ENCODE results near the gene NRG2.

NRG2 gene

GRCh38 chr5:139946440-139946839 lies 96.7 kb downstream of the NRG2 start:
- DNase-seq (ENCODE audit: low spot score), result no peak

DNA sequence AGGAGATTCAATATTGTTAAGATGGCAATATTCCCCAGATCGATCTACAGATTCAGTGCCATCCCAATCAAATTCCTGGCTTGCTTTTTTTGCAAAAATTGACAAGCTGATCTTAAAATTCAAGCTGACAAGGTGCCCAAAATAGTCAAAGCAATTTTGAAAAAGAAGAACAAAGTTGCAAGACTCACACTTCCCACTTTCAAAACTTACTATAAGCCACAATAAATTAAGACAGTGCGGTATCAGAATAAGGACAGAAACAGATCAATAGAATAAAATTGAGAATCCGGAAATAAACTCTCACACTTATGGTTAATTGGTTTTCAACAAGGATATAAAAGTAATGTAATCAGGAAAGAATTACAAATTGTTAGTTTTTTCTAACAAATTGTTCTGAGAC lies 97.1 kb downstream of the NRG2 start:
- DNase-seq (ENCODE audit: low spot score), result no peak

DNA sequence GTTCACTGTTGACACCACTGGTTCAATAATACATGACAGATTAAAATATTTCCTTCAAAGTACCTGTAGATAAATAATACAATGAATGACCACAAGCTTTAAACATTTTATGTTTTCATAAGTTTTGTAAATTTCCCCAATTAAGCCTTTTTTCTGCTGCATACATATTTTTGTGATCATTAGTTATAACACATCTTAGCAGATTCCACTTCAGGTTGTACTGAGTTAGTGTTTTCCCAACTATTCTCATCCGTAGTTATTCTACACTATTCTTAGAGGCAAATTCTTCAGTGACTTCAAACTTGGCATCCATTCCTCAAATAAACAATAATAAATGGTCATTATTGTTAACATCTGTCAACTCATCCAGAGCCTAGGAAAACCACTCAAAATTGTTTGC lies 100.9 kb downstream of the NRG2 start:
- no peak for DNase-seq (ENCODE audit: low spot score)

DNA sequence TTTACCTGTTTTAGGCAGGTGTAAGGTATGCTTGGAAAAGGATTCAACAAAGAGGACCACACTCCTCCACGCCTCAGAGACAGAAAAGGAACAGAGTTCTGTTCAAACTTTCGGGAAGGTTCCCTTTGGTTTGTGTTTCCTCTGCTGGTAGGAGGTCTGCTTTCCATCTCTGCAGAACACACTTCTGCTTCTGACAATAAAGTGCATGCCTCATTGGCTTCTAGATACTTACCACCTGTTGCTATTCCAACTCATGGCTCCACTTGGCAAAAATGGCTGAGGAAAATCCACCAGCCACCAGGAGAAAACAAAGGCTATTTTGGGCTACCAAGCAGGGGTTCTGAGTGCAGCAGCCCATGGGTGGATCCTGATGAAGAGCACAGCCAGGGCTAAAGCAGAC lies 112.7 kb downstream of the NRG2 start:
- DNase-seq (ENCODE audit: low spot score), result no peak

DNA sequence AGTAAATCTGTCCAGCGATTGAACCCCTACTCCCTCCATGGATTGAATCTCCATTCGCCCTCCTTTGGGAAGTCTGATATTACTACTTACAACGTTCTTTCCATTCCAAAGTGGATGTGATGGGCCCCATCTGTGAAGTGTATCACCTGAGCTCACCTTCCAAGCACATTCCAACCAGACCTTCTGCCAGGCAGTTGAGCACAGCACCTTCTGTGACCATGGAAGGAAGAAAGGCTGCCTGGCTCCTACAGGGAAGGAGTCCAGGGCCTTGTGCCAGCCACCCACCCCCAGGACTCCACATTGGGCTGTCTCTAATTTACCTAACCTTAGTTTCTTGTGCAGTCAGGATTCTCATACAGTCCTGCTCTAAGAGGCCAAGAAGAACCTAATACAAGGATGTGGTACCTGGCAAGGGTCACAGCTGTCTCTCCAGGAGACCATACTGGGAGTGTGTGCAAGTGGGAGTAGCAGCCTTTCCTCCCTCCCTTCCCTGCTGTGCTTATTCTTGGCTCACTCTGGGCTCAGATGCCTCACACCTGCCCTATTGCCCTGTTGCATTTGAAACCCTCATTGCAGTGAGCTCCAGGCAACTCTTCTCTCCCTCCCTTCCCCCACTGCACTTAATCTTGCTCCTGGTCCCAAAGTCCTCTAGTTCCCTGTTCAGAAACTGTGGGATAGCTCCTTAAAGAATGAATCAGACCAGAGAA lies 116.1 kb downstream of the NRG2 start:
- DNase-seq (ENCODE audit: low spot score), result no peak

DNA sequence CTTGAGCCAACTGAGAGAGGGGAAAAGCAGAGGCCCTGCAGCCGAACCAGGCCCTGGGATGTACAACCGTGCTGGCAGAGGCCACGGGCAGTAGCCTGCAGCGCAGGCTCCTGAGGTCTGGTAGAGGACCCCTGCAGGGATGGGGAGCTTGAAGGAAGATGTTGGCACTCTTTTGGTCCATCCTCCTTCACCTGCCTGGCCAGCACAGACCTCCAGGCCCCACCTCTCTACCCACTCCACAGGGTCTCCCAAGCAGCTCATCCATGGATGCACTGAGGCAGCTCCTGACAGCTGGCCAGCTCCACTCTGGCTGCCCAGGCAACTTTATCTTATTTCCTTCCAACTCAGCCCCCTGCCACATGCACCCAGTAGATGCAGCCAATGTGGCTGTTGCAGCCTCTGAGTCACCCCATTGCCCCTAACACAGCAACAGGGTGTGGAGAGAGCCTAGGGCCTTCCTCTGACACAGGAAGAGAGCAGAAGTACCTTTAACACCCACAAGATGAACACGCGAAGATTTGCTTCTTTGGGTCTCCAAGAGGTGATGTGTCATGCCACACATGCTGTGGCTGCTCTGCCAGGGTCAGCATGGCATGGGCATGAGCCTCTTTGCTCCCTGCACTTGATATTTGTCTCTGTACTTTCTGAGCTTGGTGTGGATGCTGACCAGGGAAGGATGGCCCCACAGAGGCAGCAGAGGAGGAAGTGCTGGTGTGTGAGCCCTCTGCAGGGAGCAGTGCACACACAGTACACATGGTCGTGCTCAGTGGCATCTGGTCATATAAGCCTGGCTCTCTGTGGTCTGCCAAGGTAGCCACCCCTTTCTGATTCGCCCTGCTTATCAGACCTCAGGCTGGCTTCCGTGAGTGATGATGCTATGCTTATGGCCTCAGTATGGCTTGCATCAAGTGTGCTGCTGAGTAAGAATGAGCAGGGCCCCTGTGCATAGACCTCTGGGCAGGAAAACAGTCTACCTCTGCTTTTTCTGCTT lies 117.2 kb downstream of the NRG2 start:
- no peak for DNase-seq (ENCODE audit: low spot score)

GRCh38 chr5:139925216-139925562 lies 117.9 kb downstream of the NRG2 start:
- no peak for DNase-seq (ENCODE audit: low spot score)

DNA sequence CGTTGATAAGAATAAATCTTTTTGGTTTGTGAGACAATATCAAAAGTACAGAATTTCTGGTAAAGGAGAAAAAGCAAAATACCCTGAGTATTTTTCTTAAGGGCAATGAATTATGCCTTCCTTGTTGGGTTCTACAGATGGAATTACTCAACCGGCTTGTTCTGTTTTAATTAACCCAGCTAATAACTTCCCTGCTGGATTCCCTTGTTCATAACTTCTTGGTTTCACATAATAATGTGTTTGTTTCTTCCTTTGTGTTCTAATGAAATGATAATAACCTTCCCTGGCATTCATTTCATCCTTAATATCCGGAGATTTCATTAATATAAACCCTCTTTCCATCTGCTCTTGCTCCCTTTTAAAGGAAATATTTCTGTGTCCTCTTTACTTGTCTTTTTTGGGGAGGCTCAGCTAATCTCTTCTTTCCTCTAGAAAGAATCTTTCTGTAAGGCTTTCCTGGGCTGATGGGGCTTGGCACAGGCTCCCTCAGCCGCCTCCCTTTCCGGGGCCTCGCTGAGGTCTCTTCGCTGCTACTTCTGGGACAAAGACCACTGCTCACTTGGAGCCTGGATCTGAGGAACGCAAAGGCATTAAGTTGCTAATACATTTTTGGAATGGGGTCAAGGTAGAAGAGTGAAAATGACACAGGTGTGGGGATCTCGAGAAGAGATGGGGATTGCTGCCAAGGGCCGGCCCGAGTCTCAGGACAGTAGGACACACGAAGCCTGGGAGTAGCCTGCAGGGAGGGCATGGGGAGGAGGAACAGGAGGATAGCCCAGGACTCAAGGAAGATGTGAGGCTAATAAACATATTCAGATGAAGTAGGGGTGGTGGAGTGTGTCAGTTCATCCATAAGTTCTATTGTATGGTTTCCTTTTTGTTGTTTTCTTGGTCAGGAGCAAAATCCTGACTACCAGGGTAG lies 118.5 kb downstream of the NRG2 start:
- no peak for DNase-seq (ENCODE audit: low spot score)

- DNase-seq (ENCODE audit: low spot score), result no peak
These were observed 123.8 kb downstream of the NRG2 start for GRCh38 chr5:139919308-139919707.

GRCh38 chr5:139915834-139916233 lies 127.3 kb downstream of the NRG2 start:
- no peak for DNase-seq (ENCODE audit: low spot score)

- DNase-seq (ENCODE audit: low spot score), result no peak
These were observed 127.8 kb downstream of the NRG2 start for GRCh38 chr5:139915266-139915665.

- DNase-seq (ENCODE audit: low spot score), result no peak
These were observed 128.8 kb downstream of the NRG2 start for GRCh38 chr5:139914218-139914807.

GRCh38 chr5:139912804-139913203 lies 130.3 kb downstream of the NRG2 start:
- DNase-seq (ENCODE audit: low spot score), result no peak

DNA sequence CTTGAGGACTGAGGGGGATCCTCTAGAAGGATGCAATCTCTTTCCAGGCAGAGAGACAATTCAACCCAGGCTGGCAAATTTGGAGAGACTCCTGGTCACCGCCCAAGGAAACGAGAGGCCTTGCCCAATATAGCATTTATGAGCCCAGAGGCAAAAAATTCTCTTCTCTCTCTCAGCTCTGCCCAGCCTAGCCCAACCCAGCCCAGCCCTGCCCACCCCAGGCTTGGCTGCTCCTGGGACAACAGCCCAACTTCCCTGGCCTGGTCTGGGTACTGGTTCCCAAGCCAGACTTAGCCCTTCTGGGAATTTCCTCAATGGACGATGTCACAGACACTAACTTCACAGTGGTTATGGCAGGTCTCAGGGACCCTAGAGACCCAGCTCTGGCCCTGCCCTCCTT lies 130.9 kb downstream of the NRG2 start:
- no peak for DNase-seq (ENCODE audit: low spot score)

GRCh38 chr5:139911425-139912120 lies 131.5 kb downstream of the NRG2 start:
- no peak for DNase-seq (ENCODE audit: low spot score)

DNA sequence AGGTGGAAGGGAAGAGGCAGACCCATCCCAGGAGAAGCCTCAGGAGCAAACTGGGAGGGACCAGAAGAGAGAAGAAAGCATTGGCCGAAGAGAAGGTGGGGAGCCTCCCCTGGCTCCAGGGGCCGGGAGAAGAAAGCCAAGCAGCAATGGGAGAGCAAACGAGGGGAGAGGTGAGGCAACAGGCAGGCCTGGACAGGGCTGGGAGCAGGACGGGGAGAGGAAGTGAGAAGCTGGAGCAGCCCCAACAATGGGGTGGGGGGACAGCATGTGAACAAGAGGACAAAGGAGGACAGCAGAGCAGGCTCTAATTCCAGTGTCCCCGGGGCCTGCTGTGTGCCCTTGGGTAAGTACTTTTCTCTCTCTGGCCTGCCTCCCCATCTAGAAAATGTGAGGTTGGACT lies 132.2 kb downstream of the NRG2 start:
- DNase-seq (ENCODE audit: low spot score), result no peak

GRCh38 chr5:139910036-139910435 lies 133.1 kb downstream of the NRG2 start:
- DNase-seq (ENCODE audit: low spot score), result no peak

DNA sequence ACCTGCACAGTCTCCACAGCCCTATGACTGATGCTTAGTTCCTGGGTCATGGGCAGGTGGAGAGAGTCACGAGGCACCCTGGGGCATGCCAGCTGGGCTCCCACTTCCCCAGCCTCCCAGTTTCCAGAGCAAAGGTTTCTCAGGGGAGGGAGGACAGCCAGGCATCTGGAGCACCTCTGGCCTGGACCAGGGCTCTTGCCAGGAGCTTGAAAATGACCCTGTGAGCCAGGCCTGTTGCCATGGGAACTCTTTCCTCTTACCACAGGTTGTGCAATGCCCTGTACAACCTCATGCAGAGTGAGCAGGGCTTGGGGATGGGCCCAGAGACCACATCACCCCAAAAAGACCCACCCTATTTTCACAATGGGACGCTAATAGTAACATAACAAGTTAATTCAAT lies 134.3 kb downstream of the NRG2 start:
- DNase-seq (ENCODE audit: low spot score), result no peak

DNA sequence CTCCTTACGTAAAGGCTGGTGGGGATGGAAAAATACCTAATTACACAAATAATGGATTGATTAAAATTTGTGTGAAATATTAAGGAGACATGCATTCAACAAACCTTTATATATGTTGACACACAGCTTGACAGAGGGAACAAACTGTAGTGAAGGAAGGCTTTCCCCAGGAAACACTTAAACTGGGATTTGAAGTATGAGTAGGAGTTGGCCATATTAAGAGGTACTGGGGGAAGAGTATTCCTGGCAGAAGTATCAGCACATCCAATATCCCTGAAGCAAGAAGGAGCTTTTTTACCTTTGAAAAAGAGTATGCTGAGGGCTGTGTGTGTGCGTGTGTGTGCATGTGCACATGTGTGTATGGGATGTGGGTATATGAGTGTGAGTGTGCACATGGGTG lies 136.4 kb downstream of the NRG2 start:
- no peak for DNase-seq (ENCODE audit: low spot score)

DNA sequence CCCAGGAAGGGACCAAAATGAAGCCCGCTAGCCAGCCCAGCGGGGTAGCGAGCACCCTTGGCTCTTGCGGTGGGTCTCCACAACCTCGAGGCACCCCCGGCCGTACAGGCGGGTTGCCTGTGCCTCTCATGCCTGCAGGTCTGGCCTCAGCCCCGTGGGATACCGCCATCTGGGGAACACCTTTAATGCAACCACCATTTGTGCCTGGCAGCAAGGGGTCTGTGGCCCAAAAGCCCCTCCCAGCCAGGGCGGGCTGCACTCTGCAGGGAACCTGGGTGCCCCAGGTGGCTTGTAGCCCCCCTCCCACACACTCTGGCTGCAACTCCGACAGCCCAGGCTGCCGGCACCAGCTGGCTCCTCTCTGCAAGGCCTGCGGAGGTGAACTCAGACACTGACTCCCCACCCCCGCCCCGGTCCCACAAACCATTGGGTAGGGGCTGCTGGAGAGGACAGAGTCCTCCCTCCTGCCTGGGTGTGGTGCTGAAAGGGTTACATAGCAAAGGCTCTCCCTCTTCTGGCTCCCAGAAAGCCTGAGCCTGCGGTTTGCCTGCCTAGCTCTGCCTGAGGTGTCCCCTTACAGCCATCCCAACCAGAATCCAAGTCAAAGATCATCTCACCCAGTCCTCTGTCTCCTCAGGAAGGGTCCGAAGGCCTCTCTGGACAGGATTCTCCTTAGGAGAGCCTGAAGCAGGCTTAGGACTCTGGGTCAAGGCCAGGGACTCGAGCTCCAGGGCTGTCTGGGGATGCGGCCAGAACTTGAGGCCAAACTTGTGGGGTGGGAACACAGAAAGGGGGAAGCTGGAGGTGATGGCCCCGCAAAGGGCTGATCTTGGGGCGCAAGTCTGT lies 138.1 kb downstream of the NRG2 start:
- no peak for DNase-seq (ENCODE audit: low spot score)

GRCh38 chr5:139904566-139904815 lies 138.6 kb downstream of the NRG2 start:
- DNase-seq (ENCODE audit: low spot score), result no peak
